Renal cortical epithelial cell (primary cell): ENCODE measurements around the gene BOK. TPM values are rescaled to one million over a fixed set of nuclear protein-coding genes. Genes with fewer than 3 reads are reported as not detected.

Experiments
- DNase-seq: peaks from one replicate; pipeline ENCODE4 v3.0.0-alpha.2; 2011; ENCODE audit warnings: low read depth
- total RNA-seq: library from RNA; depleted of rRNA; stranded (reverse); fragments of >200 nt; gene quantifications from 2 replicates; pipeline ENCODE4 v1.2.3, GENCODE V29; 2014

BOK gene
- total RNA-seq, 1 donor from 2014 or later = 61.0 TPM

- DNase-seq = no peak
Measured at GRCh38 chr2:241538838-241539615, 19.5 kb upstream of the BOK start.

- DNase-seq = no peak
Measured at GRCh38 chr2:241539616-241540374, 18.8 kb upstream of the BOK start.

GRCh38 chr2:241540401-241540770 lies 18.2 kb upstream of the BOK start:
- no peak for DNase-seq

GRCh38 chr2:241540771-241541561 lies 17.6 kb upstream of the BOK start:
- DNase-seq = no peak

- no peak for DNase-seq
Measured at GRCh38 chr2:241541564-241542277, 16.8 kb upstream of the BOK start.

GRCh38 chr2:241542278-241542605 lies 16.3 kb upstream of the BOK start:
- no peak for DNase-seq

GRCh38 chr2:241545106-241545505 lies 13.4 kb upstream of the BOK start:
- no peak for DNase-seq

- DNase-seq = no peak
Measured at GRCh38 chr2:241545523-241546473, 12.7 kb upstream of the BOK start.

GRCh38 chr2:241546771-241547498 lies 11.6 kb upstream of the BOK start:
- DNase-seq = peak; percentile 85

GRCh38 chr2:241547781-241548450 lies 10.6 kb upstream of the BOK start:
- no peak for DNase-seq

GRCh38 chr2:241548451-241548835 lies 10.1 kb upstream of the BOK start:
- no peak for DNase-seq

- no peak for DNase-seq
Measured at GRCh38 chr2:241550616-241551580, 7.6 kb upstream of the BOK start.

- no peak for DNase-seq
Measured at GRCh38 chr2:241551599-241551997, 6.9 kb upstream of the BOK start.

- no peak for DNase-seq
Measured at GRCh38 chr2:241551998-241552737, 6.4 kb upstream of the BOK start.

- DNase-seq = no peak
Measured at GRCh38 chr2:241553512-241553830, 5.1 kb upstream of the BOK start.

- DNase-seq = no peak
Measured at GRCh38 chr2:241553981-241554380, 4.6 kb upstream of the BOK start.

- DNase-seq = no peak
Measured at GRCh38 chr2:241554610-241555322, 3.8 kb upstream of the BOK start.
